HEK293 (cell line): ENCODE measurements around the gene GCNT1.

Source experiments
- OVOL3 ChIP-seq: fragments of 450-650 bp; formaldehyde crosslinking; IDR thresholded peaks from 2 replicates; pipeline ENCODE4 v1.5.1; 2016; ENCODE audit warnings: missing biosample characterization, missing genetic modification characterization
- YY1 ChIP-seq: fragments of 450-650 bp; formaldehyde crosslinking; IDR thresholded peaks from 2 replicates; pipeline ENCODE4 v1.5.1; 2018; ENCODE audit warnings: missing biosample characterization, missing genetic modification characterization
- ZNF16 ChIP-seq: fragments of 450-650 bp; formaldehyde crosslinking; IDR thresholded peaks from 2 replicates; pipeline ENCODE4 v1.5.1; 2016; ENCODE audit warnings: low read depth, missing biosample characterization, missing genetic modification characterization
- TF ChIP-seq, protein P1 (sequence below): fragments of 450-650 bp; formaldehyde crosslinking; IDR thresholded peaks from 2 replicates; pipeline ENCODE4 v1.5.1; 2016; ENCODE audit warnings: missing biosample characterization, missing genetic modification characterization
- TF ChIP-seq, protein P2 (sequence below): fragments of 450-650 bp; IDR thresholded peaks from 2 replicates; pipeline ENCODE4 v1.5.1; 2018; ENCODE audit warnings: missing biosample characterization, mild to moderate bottlenecking, missing genetic modification characterization

DNA sequence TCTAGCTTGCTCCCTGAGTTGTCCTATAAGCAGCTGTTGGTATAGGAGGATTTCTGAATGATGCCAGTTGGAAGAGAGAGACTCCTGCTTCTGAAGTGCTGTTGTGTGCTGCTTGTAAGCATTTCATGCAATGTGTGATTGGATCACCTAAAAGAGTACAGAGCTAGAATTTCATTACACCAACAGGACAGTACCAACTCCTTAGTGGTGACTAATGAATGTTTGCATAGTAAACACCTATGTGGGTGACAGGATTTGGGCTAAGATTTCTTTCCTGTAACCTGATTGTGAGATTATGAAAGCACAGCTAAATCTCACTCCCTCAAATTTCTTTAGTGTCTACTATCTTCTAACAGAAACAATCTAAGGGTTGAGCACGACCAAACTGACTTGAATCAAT lies 67.0 kb downstream of the GCNT1 start:
- TF ChIP-seq, protein P1, sequence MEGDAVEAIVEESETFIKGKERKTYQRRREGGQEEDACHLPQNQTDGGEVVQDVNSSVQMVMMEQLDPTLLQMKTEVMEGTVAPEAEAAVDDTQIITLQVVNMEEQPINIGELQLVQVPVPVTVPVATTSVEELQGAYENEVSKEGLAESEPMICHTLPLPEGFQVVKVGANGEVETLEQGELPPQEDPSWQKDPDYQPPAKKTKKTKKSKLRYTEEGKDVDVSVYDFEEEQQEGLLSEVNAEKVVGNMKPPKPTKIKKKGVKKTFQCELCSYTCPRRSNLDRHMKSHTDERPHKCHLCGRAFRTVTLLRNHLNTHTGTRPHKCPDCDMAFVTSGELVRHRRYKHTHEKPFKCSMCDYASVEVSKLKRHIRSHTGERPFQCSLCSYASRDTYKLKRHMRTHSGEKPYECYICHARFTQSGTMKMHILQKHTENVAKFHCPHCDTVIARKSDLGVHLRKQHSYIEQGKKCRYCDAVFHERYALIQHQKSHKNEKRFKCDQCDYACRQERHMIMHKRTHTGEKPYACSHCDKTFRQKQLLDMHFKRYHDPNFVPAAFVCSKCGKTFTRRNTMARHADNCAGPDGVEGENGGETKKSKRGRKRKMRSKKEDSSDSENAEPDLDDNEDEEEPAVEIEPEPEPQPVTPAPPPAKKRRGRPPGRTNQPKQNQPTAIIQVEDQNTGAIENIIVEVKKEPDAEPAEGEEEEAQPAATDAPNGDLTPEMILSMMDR (tag by site-specific recombination), result no peak
- TF ChIP-seq YY1 (tag by site-specific recombination), result no peak
- TF ChIP-seq, protein P2, sequence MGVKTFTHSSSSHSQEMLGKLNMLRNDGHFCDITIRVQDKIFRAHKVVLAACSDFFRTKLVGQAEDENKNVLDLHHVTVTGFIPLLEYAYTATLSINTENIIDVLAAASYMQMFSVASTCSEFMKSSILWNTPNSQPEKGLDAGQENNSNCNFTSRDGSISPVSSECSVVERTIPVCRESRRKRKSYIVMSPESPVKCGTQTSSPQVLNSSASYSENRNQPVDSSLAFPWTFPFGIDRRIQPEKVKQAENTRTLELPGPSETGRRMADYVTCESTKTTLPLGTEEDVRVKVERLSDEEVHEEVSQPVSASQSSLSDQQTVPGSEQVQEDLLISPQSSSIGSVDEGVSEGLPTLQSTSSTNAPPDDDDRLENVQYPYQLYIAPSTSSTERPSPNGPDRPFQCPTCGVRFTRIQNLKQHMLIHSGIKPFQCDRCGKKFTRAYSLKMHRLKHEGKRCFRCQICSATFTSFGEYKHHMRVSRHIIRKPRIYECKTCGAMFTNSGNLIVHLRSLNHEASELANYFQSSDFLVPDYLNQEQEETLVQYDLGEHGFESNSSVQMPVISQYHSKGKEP (tag by site-specific recombination), result no peak
- TF ChIP-seq ZNF16 (tag by site-specific recombination), result no peak
- no peak for TF ChIP-seq OVOL3 (tag by site-specific recombination)
